ENCODE measurements around the gene PDLIM1.

DNA sequence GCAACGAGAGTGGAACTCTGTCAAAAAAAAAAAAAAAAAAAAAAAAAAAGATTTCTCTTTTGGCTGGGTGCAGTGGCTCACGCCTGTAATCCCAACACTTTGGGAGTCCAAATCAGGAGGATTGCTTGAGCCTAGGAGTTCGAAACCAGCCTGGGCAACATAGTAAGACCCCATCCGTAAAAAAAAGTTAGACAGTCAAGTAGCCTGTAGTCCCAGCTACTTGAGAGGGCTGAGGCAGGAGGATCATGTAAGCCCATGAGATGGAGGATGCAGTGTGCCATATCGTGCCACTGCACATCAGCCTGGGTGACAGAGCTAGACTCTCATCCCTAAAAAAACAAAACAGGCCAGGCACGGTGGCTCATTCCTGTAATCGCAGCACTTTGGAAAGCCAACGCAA is 25.2 kb downstream of the PDLIM1 start:
- TF ChIP-seq, protein P1, sequence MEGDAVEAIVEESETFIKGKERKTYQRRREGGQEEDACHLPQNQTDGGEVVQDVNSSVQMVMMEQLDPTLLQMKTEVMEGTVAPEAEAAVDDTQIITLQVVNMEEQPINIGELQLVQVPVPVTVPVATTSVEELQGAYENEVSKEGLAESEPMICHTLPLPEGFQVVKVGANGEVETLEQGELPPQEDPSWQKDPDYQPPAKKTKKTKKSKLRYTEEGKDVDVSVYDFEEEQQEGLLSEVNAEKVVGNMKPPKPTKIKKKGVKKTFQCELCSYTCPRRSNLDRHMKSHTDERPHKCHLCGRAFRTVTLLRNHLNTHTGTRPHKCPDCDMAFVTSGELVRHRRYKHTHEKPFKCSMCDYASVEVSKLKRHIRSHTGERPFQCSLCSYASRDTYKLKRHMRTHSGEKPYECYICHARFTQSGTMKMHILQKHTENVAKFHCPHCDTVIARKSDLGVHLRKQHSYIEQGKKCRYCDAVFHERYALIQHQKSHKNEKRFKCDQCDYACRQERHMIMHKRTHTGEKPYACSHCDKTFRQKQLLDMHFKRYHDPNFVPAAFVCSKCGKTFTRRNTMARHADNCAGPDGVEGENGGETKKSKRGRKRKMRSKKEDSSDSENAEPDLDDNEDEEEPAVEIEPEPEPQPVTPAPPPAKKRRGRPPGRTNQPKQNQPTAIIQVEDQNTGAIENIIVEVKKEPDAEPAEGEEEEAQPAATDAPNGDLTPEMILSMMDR (IDR thresholded peaks at IDR 0.05; ENCODE audit: insufficient read depth, low read length, poor library complexity, severe bottlenecking) = no peak
- no peak for TF ChIP-seq EZH2phosphoT487 (conservative IDR thresholded peaks at IDR 0.05; ENCODE audit: low read length)
